CD4-positive, CD25-positive, alpha-beta regulatory T cell (primary cell): ENCODE results near the gene KLHL30. TPM values are rescaled to one million over a fixed set of nuclear protein-coding genes. Genes with fewer than 3 reads are reported as not detected.

Experiments used
- ATAC-seq, 2 donors: fragments of 150-1000 bp; cut with Tn5 transposase; one replicate each; pipeline ENCODE4 v1.10.0; 2021; ENCODE audit warnings: low read depth in 2 of 2, moderate number of reproducible peaks in 2 of 2, moderate library complexity in 1 of 2
- DNase-seq, 3 donors: peaks; one replicate each; pipeline versions ENCODE4 v3.0.0 to v3.0.0-alpha.2; 2012 to 2022; ENCODE audit warnings: mixed read lengths in 1 of 3
- H3K27ac ChIP-seq: one replicate; pipeline ENCODE4 v1.7.0; 2013; ENCODE audit warnings: mild to moderate bottlenecking, low read length; ENCODE audit not compliant: insufficient read depth, poor library complexity, severe bottlenecking
- H3K27me3 ChIP-seq: one replicate; pipeline ENCODE4 v1.7.0; 2013; ENCODE audit warnings: low read length; ENCODE audit not compliant: control insufficient read depth, insufficient read depth
- H3K36me3 ChIP-seq: one replicate; pipeline ENCODE4 v1.7.0; 2013; ENCODE audit warnings: mild to moderate bottlenecking, low read length, moderate library complexity; ENCODE audit not compliant: control insufficient read depth, insufficient read depth
- H3K4me1 ChIP-seq: 2 replicates; pipeline ENCODE4 v1.7.0; 2013; ENCODE audit warnings: mild to moderate bottlenecking, low read length; ENCODE audit not compliant: insufficient read depth, control insufficient read depth, poor library complexity, severe bottlenecking
- H3K4me3 ChIP-seq: one replicate; pipeline ENCODE4 v1.7.0; 2013; ENCODE audit warnings: low read depth, mild to moderate bottlenecking, low read length, moderate library complexity
- H3K9me3 ChIP-seq, 2 experiments: 1 replicate in 1 of 2; 2 replicates in 1 of 2; pipeline ENCODE4 v1.7.0; 2013; ENCODE audit warnings: low read length in 2 of 2, mild to moderate bottlenecking in 1 of 2, moderate library complexity in 1 of 2; ENCODE audit not compliant: control insufficient read depth in 2 of 2
- H3K27ac Mint-ChIP-seq, 3 donors: one replicate each; pipeline ENCODE4 v1.8.0; 2020 to 2022; ENCODE audit warnings: mild to moderate bottlenecking in 3 of 3, mixed read lengths in 3 of 3, moderate library complexity in 2 of 3
- H3K27me3 Mint-ChIP-seq: one replicate; pipeline ENCODE4 v1.8.0; 2022; ENCODE audit warnings: mild to moderate bottlenecking, mixed read lengths
- H3K36me3 Mint-ChIP-seq: one replicate; pipeline ENCODE4 v1.8.0; 2020; ENCODE audit warnings: mixed read lengths
- H3K4me1 Mint-ChIP-seq, 4 donors: one replicate each; pipeline ENCODE4 v1.8.0; 2020 to 2022; ENCODE audit warnings: mixed read lengths in 4 of 4, mild to moderate bottlenecking in 1 of 4
- H3K4me3 Mint-ChIP-seq, 4 donors: one replicate each; pipeline ENCODE4 v1.8.0; 2020 to 2022; ENCODE audit warnings: mild to moderate bottlenecking in 4 of 4, mixed read lengths in 4 of 4, moderate library complexity in 3 of 4
- H3K9me3 Mint-ChIP-seq, 7 donors: one replicate each; pipeline ENCODE4 v1.8.0; 2020 to 2022; ENCODE audit warnings: mixed read lengths in 7 of 7, mild to moderate bottlenecking in 3 of 7, moderate library complexity in 2 of 7
- polyA plus RNA-seq, 4 donors: library from polyadenylated mRNA; unstranded; fragments of 300-500 nt; fragmentation: Illumina TruSeq; gene quantifications; one replicate each; pipeline ENCODE4 v1.2.3, GENCODE V29; 2021
- total RNA-seq: library from RNA; stranded (reverse); gene quantifications from one replicate; pipeline ENCODE4 v1.2.3, GENCODE V29; 2022

The KLHL30 gene
- total and polyA plus RNA-seq, 5 donors from 2014 or later, result not detected

DNA sequence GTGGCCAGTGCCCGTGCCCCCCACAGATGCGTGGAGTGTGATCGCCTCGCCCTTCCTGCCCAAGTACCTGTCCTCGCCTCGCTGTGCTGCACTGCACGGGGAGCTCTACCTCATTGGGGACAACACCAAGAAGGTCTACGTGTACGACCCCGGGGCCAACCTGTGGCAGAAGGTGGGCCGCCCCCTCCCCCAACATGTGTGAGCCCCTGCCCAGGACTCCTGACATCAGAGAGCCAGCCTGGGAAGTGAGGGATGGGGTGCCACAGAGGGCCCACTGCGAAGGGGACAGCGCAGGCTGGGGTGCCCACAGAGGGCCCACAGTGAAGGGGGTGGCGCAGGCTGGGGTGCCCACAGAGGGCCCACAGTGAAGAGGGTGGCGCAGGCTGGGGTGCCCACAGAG is 10.5 kb downstream of the KLHL30 start:
- no peaks in the 10 kb centered on the region for H3K27me3 ChIP-seq
- Mint-ChIP-seq H3K4me1 (no peaks in the 10 kb centered on the region), H3K9me3 (peaks cover 0 to 2% (median 0%) of the 10 kb centered on the region in 7 donors), H3K4me3 (no peak overlapping the region), H3K27ac (no peak overlapping the region), H3K27me3 (no peaks in the 10 kb centered on the region), H3K36me3 (no peaks in the 10 kb centered on the region)
- no peak overlapping the region for H3K4me3 ChIP-seq
- H3K36me3 ChIP-seq, result no peaks in the 10 kb centered on the region
- DNase-seq (no peak), ATAC-seq (no peak)
- H3K27ac ChIP-seq, result no peak overlapping the region
- H3K4me1 ChIP-seq, result no peaks in the 10 kb centered on the region
- no peaks in the 10 kb centered on the region for H3K9me3 ChIP-seq

- peaks cover 0 to 2% (median 0%) of the 10 kb centered on the region in 7 donors for H3K9me3 Mint-ChIP-seq
- H3K4me1 Mint-ChIP-seq, result no peaks in the 10 kb centered on the region
- ATAC-seq (no peak), DNase-seq (no peak)
- H3K27ac Mint-ChIP-seq, result no peak overlapping the region
- H3K4me3 Mint-ChIP-seq, result no peak overlapping the region
- H3K36me3 Mint-ChIP-seq, result no peaks in the 10 kb centered on the region
- Histone ChIP-seq H3K4me3 (no peak overlapping the region), H3K27ac (no peak overlapping the region), H3K9me3 (no peaks in the 10 kb centered on the region), H3K36me3 (no peaks in the 10 kb centered on the region), H3K4me1 (no peaks in the 10 kb centered on the region), H3K27me3 (no peaks in the 10 kb centered on the region)
- peaks cover 4% of the 10 kb centered on the region for H3K27me3 Mint-ChIP-seq
Measured at GRCh38 chr2:238149841-238150572, 11.5 kb downstream of the KLHL30 start.

DNA sequence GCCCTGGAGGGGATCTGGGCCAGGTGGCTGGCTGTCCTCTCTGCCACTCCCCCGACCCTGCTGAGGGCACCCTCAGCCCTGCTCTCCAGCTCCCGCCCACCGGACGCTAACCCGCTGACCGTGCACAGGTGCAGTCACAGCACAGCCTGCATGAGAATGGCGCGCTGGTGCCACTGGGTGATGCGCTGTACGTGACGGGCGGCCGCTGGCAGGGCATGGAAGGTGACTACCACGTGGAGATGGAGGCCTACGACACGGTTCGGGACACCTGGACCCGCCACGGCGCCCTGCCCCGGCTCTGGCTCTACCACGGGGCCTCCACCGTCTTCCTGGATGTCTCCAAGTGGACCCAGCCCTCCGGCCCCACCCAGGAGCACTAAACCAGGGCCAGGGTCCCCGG is 12.2 kb downstream of the KLHL30 start:
- no peaks in the 10 kb centered on the region for H3K36me3 ChIP-seq
- H3K4me3 Mint-ChIP-seq, result no peak overlapping the region
- H3K27ac ChIP-seq, result no peak overlapping the region
- H3K4me1 ChIP-seq, result no peaks in the 10 kb centered on the region
- H3K27me3 ChIP-seq, result no peaks in the 10 kb centered on the region
- no peaks in the 10 kb centered on the region for H3K36me3 Mint-ChIP-seq
- no peaks in the 10 kb centered on the region for H3K4me1 Mint-ChIP-seq
- H3K4me3 ChIP-seq, result no peak overlapping the region
- DNase-seq, result no peak
- H3K27me3 Mint-ChIP-seq, result peaks cover 6% of the 10 kb centered on the region
- H3K9me3 Mint-ChIP-seq, result no peaks in the 10 kb centered on the region
- H3K27ac Mint-ChIP-seq, result no peak overlapping the region
- ATAC-seq, result no peak
- H3K9me3 ChIP-seq, result no peaks in the 10 kb centered on the region

DNA sequence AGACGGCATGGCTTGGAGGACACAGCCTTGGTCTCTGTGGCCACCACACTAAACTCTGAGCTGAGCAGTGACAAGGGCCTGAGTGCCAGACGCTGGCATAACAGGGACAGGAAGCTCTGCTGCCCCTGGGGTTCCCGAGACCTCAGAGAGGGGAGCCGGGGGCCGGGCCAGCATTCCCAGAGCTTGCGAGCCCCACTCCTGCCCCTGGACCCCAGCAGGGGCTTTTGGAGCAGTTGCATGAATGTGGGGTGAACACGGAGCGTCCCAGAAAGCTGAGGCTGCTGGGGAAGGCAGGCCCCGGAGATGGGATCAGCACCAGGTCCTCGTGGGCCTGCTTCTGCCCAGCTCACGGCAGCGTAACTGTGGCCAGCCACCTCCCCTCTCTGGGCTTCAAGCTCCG is 12.7 kb downstream of the KLHL30 start:
- H3K4me1 Mint-ChIP-seq, result no peaks in the 10 kb centered on the region
- H3K27ac Mint-ChIP-seq, result no peak overlapping the region
- no peak for DNase-seq

DNA sequence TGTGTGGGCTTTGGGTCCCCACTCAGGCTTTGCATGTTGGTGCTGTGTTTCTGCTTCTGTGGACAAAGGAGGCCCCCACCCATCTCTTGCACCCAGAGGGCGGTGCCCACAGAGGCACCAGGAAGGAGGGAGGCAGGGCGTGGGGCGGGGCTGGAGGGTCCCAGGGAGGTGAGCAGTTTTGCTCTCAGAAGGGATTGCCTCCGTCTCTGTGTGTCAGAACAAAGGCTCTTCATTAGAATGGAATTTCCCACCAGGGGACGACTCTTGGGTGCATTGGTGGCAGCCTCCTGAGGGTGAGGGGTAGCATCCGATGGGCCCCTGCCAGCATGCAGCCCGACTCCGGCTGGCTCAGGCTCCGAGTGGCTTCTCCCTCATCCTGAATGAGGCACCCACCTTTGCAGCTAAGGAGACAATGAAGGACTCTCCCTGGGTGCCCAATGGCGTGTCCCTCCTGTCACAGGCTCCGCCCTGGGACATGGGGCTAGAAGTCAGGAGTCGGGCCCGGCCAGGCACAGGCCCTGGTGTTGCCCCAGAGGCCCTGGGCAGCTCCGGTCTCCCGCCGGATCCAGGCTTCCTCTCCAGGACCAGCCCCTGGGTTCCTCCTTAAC is 13.3 kb downstream of the KLHL30 start:
- no peaks in the 10 kb centered on the region for H3K27me3 ChIP-seq
- DNase-seq, result no peak

More for the DNA sequence above, 12.7 kb downstream of the KLHL30 start:
- Histone ChIP-seq H3K4me1 (no peaks in the 10 kb centered on the region), H3K4me3 (no peak overlapping the region), H3K27me3 (no peaks in the 10 kb centered on the region), H3K27ac (no peak overlapping the region), H3K9me3 (no peaks in the 10 kb centered on the region), H3K36me3 (no peaks in the 10 kb centered on the region)
- Mint-ChIP-seq H3K36me3 (no peaks in the 10 kb centered on the region), H3K27me3 (peaks cover 6% of the 10 kb centered on the region), H3K9me3 (no peaks in the 10 kb centered on the region), H3K4me3 (no peak overlapping the region)
- no peak for ATAC-seq

GRCh38 chr2:238152771-238153688 is 14.6 kb downstream of the KLHL30 start:
- H3K27me3 ChIP-seq, result no peaks in the 10 kb centered on the region
- Mint-ChIP-seq H3K27me3 (peaks cover 16% of the 10 kb centered on the region), H3K4me3 (no peak overlapping the region), H3K4me1 (no peaks in the 10 kb centered on the region), H3K36me3 (no peaks in the 10 kb centered on the region), H3K9me3 (no peaks in the 10 kb centered on the region), H3K27ac (no peak overlapping the region)
- no peaks in the 10 kb centered on the region for H3K9me3 ChIP-seq
- DNase-seq (no peak), ATAC-seq (no peak)
- no peaks in the 10 kb centered on the region for H3K4me1 ChIP-seq
- H3K27ac ChIP-seq, result no peak overlapping the region
- no peaks in the 10 kb centered on the region for H3K36me3 ChIP-seq
- no peak overlapping the region for H3K4me3 ChIP-seq

More for the DNA sequence above, 13.3 kb downstream of the KLHL30 start:
- Histone ChIP-seq H3K27ac (no peak overlapping the region), H3K9me3 (no peaks in the 10 kb centered on the region), H3K4me3 (no peak overlapping the region), H3K4me1 (no peaks in the 10 kb centered on the region), H3K36me3 (no peaks in the 10 kb centered on the region)
- ATAC-seq, result no peak
- H3K9me3 Mint-ChIP-seq, result no peaks in the 10 kb centered on the region
- no peak overlapping the region for H3K27ac Mint-ChIP-seq
- H3K36me3 Mint-ChIP-seq, result no peaks in the 10 kb centered on the region
- H3K27me3 Mint-ChIP-seq, result peaks cover 6% of the 10 kb centered on the region
- no peaks in the 10 kb centered on the region for H3K4me1 Mint-ChIP-seq
- H3K4me3 Mint-ChIP-seq, result no peak overlapping the region

- no peak overlapping the region for H3K27ac ChIP-seq
- no peak overlapping the region for H3K27ac Mint-ChIP-seq
- H3K4me3 ChIP-seq, result no peak overlapping the region
- no peak overlapping the region for H3K4me3 Mint-ChIP-seq
- peaks cover 0 to 4% (median 2%) of the 10 kb centered on the region in 4 donors for H3K4me1 Mint-ChIP-seq
- H3K27me3 ChIP-seq, result no peaks in the 10 kb centered on the region
- H3K27me3 Mint-ChIP-seq, result peaks cover 21% of the 10 kb centered on the region
- H3K36me3 Mint-ChIP-seq, result no peaks in the 10 kb centered on the region
- no peaks in the 10 kb centered on the region for H3K9me3 ChIP-seq
- no peak for ATAC-seq
- H3K9me3 Mint-ChIP-seq, result no peaks in the 10 kb centered on the region
- peaks cover 5% of the 10 kb centered on the region for H3K4me1 ChIP-seq
- no peaks in the 10 kb centered on the region for H3K36me3 ChIP-seq
- no peak for DNase-seq
Measured at GRCh38 chr2:238154570-238154969, 16.1 kb downstream of the KLHL30 start.
